ACC112 (cell line): ENCODE results near the gene PRKN.

Experiments used
- H2AFZ ChIP-seq: fragments of 200-600 bp; sonication (generic); one replicate; pipeline ENCODE4 v1.6.0; 2017; ENCODE audit warnings: antibody characterized with exemption, low read length; ENCODE audit not compliant: unreplicated experiment
- H3K27ac ChIP-seq: fragments of 200-600 bp; sonication (generic); 2 replicates; pipeline ENCODE4 v1.5.1; 2014; ENCODE audit warnings: low read depth, mild to moderate bottlenecking, antibody characterized with exemption, low read length, moderate library complexity
- H3K27me3 ChIP-seq: fragments of 200-600 bp; sonication (generic); 2 replicates; pipeline ENCODE4 v1.6.1; 2014; ENCODE audit warnings: mild to moderate bottlenecking, antibody characterized with exemption, low read length, moderate library complexity, mixed read lengths; ENCODE audit not compliant: insufficient read depth
- H3K36me3 ChIP-seq: fragments of 200-600 bp; sonication (generic); 2 replicates; pipeline ENCODE4 v1.6.1; 2016; ENCODE audit warnings: mild to moderate bottlenecking, antibody characterized with exemption, low read length, moderate library complexity, mixed read lengths; ENCODE audit not compliant: insufficient read depth
- H3K4me1 ChIP-seq: fragments of 200-600 bp; sonication (generic); one replicate; pipeline ENCODE4 v1.6.1; 2016; ENCODE audit warnings: low read length, mixed read lengths; ENCODE audit not compliant: insufficient read depth, unreplicated experiment, control insufficient read depth
- H3K4me3 ChIP-seq: fragments of 200-600 bp; sonication (generic); 2 replicates; pipeline ENCODE4 v1.5.1; 2014; ENCODE audit warnings: mild to moderate bottlenecking, low read depth, low read length
- H3K79me2 ChIP-seq: fragments of 200-600 bp; sonication (generic); one replicate; pipeline ENCODE4 v1.6.0; 2016; ENCODE audit warnings: low read length; ENCODE audit not compliant: control insufficient read depth, unreplicated experiment, insufficient read depth

Gene PRKN

DNA sequence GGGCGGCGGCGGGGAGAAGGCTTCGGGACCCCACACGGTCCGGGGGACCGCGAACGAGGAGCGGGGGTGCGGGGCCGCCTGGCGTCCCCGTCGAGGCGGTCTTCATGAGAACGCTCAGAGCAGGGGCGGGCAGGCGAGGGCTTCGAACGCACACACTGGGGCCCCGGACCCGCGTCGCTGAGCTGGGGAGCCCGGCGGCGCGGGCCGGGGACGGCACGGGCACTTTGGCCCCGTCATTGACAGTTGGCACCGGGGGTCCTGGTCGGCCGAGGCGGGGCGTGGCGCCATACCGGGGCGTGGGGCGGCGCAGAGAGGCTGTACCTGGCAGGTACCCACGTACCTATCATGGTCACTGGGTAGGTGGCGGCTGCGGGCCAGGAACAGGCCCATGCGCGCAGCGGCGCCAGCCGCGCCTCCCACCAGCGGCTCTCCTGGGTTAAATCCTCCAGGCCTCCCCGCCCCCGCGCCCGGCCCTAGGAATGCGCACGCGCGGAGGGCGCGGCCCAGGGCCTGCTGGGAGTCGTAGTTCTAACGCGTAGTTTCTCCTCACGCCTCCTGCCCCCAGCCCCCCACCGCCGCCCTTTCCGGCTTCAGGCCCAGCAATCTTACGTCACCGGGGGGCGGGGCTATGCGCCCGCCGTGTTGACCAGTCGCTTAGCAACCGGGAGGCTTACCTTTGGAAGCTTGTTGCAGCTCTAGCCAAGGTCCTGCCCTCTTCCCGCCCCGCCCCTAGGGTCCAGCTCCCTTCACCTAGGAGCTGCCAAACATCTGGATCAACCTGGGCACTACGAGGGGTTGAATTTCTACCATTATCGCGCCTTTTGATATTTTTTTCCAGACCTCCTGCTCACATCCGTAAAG is at the start of gene PRKN, which contains the start of gene PACRG:
Gene PRKN, minus strand, starts transcription at position 445 of the 861 bp plus-strand sequence.
Gene PACRG, plus strand, starts transcription at position 653 of the 861 bp plus-strand sequence.
- H3K4me1 ChIP-seq, result peaks cover 7% of the 10 kb centered on the region
- peak within 1 kb of the TSS; percentile 91 for H2AFZ ChIP-seq
- peak within 1 kb of the TSS; percentile 96 for H3K4me3 ChIP-seq
- no peaks in the 10 kb centered on the region for H3K79me2 ChIP-seq
- no peaks in the 10 kb centered on the region for H3K27me3 ChIP-seq
- no peaks in the 10 kb centered on the region for H3K36me3 ChIP-seq
- H3K27ac ChIP-seq, result peak within 1 kb of the TSS; percentile 21; the same call in 1 of the 2 replicates

DNA sequence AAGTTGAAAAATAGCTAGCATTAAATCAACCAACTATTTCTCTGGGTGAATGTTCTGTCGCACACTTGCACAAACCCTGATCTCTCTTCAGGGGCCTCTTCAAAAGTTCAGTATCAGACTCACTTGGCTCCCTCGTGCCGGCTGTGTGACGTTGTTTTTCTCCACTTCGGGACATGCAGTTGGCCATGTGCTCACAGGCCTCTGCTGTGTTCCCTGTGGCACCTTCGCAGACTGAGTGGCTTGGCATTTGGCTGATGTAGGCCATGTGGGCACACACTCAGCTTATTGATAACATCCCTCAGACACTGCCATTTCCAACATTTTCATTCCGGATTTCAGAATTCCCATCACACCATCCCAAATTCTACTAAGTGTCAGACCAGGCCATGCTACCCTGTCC is 49.5 kb upstream of the PRKN start:
- Histone ChIP-seq H2AFZ (no peak overlapping the region), H3K27me3 (no peaks in the 10 kb centered on the region), H3K27ac (no peak overlapping the region), H3K4me1 (no peaks in the 10 kb centered on the region), H3K79me2 (no peaks in the 10 kb centered on the region), H3K36me3 (no peaks in the 10 kb centered on the region), H3K4me3 (no peak overlapping the region)

- Histone ChIP-seq H3K4me3 (no peak overlapping the region), H3K27ac (no peak overlapping the region), H3K79me2 (no peaks in the 10 kb centered on the region), H3K36me3 (no peaks in the 10 kb centered on the region), H3K27me3 (no peaks in the 10 kb centered on the region), H3K4me1 (no peaks in the 10 kb centered on the region), H2AFZ (no peak overlapping the region)
These were observed 46.4 kb upstream of the PRKN start for GRCh38 chr6:162773996-162774395.

DNA sequence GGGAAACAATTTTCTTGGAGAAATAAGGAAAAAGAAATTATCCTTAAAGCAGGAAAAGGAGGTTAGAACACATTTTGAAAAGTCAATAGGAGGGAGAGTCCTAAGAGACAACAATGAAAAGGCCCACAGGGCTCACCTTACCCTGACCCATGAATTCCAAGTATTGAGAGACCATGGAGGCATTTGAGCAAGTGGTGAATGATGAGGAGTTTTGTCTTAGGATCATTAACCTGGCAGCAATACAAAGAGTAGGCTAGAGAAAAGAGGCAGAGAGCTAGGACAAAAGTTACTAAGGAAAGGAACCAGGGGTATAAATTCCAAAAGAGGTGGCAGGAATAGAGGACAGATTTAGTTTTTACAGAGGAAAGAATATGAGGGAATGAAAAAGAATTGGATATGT is 44.9 kb upstream of the PRKN start:
- Histone ChIP-seq H3K4me1 (no peaks in the 10 kb centered on the region), H3K27me3 (no peaks in the 10 kb centered on the region), H3K36me3 (no peaks in the 10 kb centered on the region), H3K79me2 (no peaks in the 10 kb centered on the region), H3K4me3 (no peak overlapping the region), H3K27ac (no peak overlapping the region), H2AFZ (no peak overlapping the region)

GRCh38 chr6:162770955-162771354 is 43.4 kb upstream of the PRKN start:
- H3K4me1 ChIP-seq, result no peaks in the 10 kb centered on the region
- no peaks in the 10 kb centered on the region for H3K36me3 ChIP-seq
- H3K4me3 ChIP-seq, result no peak overlapping the region
- no peak overlapping the region for H2AFZ ChIP-seq
- no peaks in the 10 kb centered on the region for H3K27me3 ChIP-seq
- H3K27ac ChIP-seq, result no peak overlapping the region
- no peaks in the 10 kb centered on the region for H3K79me2 ChIP-seq

- H3K79me2 ChIP-seq, result no peaks in the 10 kb centered on the region
These were observed 42.6 kb upstream of the PRKN start for GRCh38 chr6:162770136-162770535.

GRCh38 chr6:162753775-162754174 is 26.2 kb upstream of the PRKN start:
- H3K79me2 ChIP-seq, result no peaks in the 10 kb centered on the region
- H3K27ac ChIP-seq, result no peak overlapping the region
- H2AFZ ChIP-seq, result no peak overlapping the region
- peaks cover 15% of the 10 kb centered on the region for H3K4me1 ChIP-seq
- H3K4me3 ChIP-seq, result no peak overlapping the region
- no peaks in the 10 kb centered on the region for H3K27me3 ChIP-seq
- no peaks in the 10 kb centered on the region for H3K36me3 ChIP-seq

More at GRCh38 chr6:162770136-162770535, 42.6 kb upstream of the PRKN start:
- Histone ChIP-seq H3K4me3 (no peak overlapping the region), H2AFZ (no peak overlapping the region), H3K36me3 (no peaks in the 10 kb centered on the region), H3K27me3 (no peaks in the 10 kb centered on the region), H3K4me1 (no peaks in the 10 kb centered on the region), H3K27ac (no peak overlapping the region)

GRCh38 chr6:162751211-162751859 is 23.8 kb upstream of the PRKN start:
- Histone ChIP-seq H3K27me3 (no peaks in the 10 kb centered on the region), H3K4me3 (no peak overlapping the region), H3K27ac (peak overlapping the region; percentile 19; the same call in 1 of the 2 replicates), H2AFZ (peak overlapping the region; percentile 25), H3K4me1 (peaks cover 15% of the 10 kb centered on the region), H3K79me2 (no peaks in the 10 kb centered on the region), H3K36me3 (no peaks in the 10 kb centered on the region)

DNA sequence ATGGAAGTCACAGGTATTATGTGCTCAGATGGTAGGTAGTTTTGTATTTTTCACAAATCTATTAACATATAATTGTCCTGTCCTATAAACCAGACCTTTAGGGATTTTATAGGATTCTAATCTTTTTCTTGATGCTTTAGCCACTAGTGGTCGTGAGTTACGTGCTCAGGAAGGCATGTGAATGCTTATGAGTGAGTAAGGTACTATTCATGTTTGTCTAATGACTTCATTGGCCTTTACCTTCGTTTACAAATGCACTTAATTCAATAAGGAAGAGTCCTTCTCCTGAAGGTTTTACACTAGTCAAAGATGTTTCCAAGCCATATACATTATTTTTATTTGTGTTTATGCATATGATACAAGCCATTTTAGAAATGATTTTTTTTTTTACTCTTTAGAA is 23.2 kb upstream of the PRKN start:
- Histone ChIP-seq H3K79me2 (no peaks in the 10 kb centered on the region), H3K4me3 (peak overlapping the region; percentile 22; the same call in 1 of the 2 replicates), H3K27ac (peak overlapping the region; percentile 54), H3K27me3 (no peaks in the 10 kb centered on the region), H3K4me1 (peaks cover 15% of the 10 kb centered on the region), H3K36me3 (no peaks in the 10 kb centered on the region), H2AFZ (peak overlapping the region; percentile 67)

DNA sequence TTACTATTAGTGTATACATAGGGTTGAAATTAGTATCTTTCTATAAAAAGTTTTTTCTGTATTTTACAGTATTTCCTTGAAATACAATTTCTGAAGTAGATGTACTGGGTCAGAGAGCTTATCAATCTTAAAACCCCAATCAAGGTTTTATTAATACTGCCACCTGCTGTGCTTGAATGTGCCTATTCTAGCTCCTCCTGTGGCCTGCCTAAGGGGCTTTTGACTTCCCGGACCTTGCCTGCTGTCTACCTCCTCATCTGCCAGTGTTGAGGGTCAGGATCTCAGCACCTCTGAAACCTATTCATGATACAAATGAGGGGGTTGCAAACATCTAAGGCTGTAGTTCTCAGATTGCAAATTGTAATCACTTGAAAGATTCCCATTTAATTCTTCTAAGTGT is 9.4 kb upstream of the PRKN start:
- Histone ChIP-seq H3K36me3 (no peaks in the 10 kb centered on the region), H3K27me3 (no peaks in the 10 kb centered on the region), H3K4me1 (no peaks in the 10 kb centered on the region), H3K79me2 (no peaks in the 10 kb centered on the region), H3K27ac (no peak overlapping the region), H3K4me3 (no peak overlapping the region), H2AFZ (no peak overlapping the region)
